Stimulated activated CD8-positive, alpha-beta memory T cell treated with anti-CD3 and anti-CD28 coated beads, Interleukin-12 subunit alpha, Interleukin-12 subunit beta, amount 100 ng/mL, for 1 hour (primary cell): ENCODE results near the gene GBP4.
"Not testable (repeated sequence)": the region's sequence is repeated elsewhere in the genome, so short reads cannot be mapped to it uniquely, and the experiment has no call there.

Source experiments
- DNase-seq: peaks from one replicate; pipeline ENCODE4 v3.0.0-alpha.2; 2020; ENCODE audit warnings: low read depth

Gene GBP4

GRCh38 chr1:89198491-89199072 lies at the start of gene GBP4:
GBP4 (minus strand) TSS chr1:89198942; CDS start chr1:89198834, 108 bp downstream.
- peak; percentile 21 for DNase-seq

GRCh38 chr1:89243046-89243445 lies 44.3 kb upstream of the GBP4 start:
- DNase-seq = no peak

- no peak for DNase-seq
Observed at GRCh38 chr1:89221341-89221740, 22.6 kb upstream of the GBP4 start.

GRCh38 chr1:89219851-89220250 lies 21.1 kb upstream of the GBP4 start:
- not testable (repeated sequence) for DNase-seq

GRCh38 chr1:89218941-89219340 lies 20.2 kb upstream of the GBP4 start:
- DNase-seq = not testable (repeated sequence)

- no peak for DNase-seq
Observed at GRCh38 chr1:89213347-89213746, 14.6 kb upstream of the GBP4 start.

- no peak for DNase-seq
Observed at GRCh38 chr1:89211035-89211634, 12.4 kb upstream of the GBP4 start.

GRCh38 chr1:89206373-89206772 lies 7.6 kb upstream of the GBP4 start:
- no peak for DNase-seq

GRCh38 chr1:89203166-89203565 lies 4.4 kb upstream of the GBP4 start:
- DNase-seq = no peak

GRCh38 chr1:89201106-89201794 lies 2.5 kb upstream of the GBP4 start:
- DNase-seq = no peak

GRCh38 chr1:89200663-89201062 lies 1.9 kb upstream of the GBP4 start:
- DNase-seq = no peak

GRCh38 chr1:89199525-89200031 lies 836 bp upstream of the GBP4 start:
- DNase-seq = no peak

- no peak for DNase-seq
Observed at GRCh38 chr1:89198081-89198480, 661 bp downstream of the GBP4 start.

- no peak for DNase-seq
Observed at GRCh38 chr1:89195476-89195875, 3.3 kb downstream of the GBP4 start.

GRCh38 chr1:89191314-89191713 lies 7.4 kb downstream of the GBP4 start:
- DNase-seq = no peak

- DNase-seq = no peak
Observed at GRCh38 chr1:89190017-89190416, 8.7 kb downstream of the GBP4 start.

GRCh38 chr1:89179343-89179742 lies 19.4 kb downstream of the GBP4 start:
- DNase-seq = no peak

GRCh38 chr1:89176971-89177370 lies 21.8 kb downstream of the GBP4 start:
- no peak for DNase-seq

GRCh38 chr1:89175601-89176256 lies 23.0 kb downstream of the GBP4 start, which contains the start of gene GBP7:
GBP7 (minus strand) TSS chr1:89176003; CDS start chr1:89171935, 4,068 bp downstream.
- no peak for DNase-seq

- no peak for DNase-seq
Observed at GRCh38 chr1:89174491-89174890, 24.3 kb downstream of the GBP4 start.

GRCh38 chr1:89172468-89173143 lies 26.1 kb downstream of the GBP4 start:
- no peak for DNase-seq

- no peak for DNase-seq
Observed at GRCh38 chr1:89171067-89171438, 27.7 kb downstream of the GBP4 start.
